GM21619 (cell line): ENCODE results near the gene CLEC14A.

Source experiments
- ATAC-seq: cut with Tn5 transposase; IDR thresholded peaks from one replicate; pipeline ENCODE4 v1.9.1; 2021; ENCODE audit not compliant: unreplicated experiment

CLEC14A gene

GRCh38 chr14:38255673-38256532 is at the start of gene CLEC14A:
CLEC14A (minus strand) TSS chr14:38256093; CDS start chr14:38256022, 71 bp downstream.
- no peak for ATAC-seq

- no peak for ATAC-seq
These were observed 47.1 kb upstream of the CLEC14A start for GRCh38 chr14:38302966-38303365.

- ATAC-seq = no peak
These were observed 46.1 kb upstream of the CLEC14A start for GRCh38 chr14:38302034-38302433.

- no peak for ATAC-seq
These were observed 41.8 kb upstream of the CLEC14A start for GRCh38 chr14:38297681-38298080.

DNA sequence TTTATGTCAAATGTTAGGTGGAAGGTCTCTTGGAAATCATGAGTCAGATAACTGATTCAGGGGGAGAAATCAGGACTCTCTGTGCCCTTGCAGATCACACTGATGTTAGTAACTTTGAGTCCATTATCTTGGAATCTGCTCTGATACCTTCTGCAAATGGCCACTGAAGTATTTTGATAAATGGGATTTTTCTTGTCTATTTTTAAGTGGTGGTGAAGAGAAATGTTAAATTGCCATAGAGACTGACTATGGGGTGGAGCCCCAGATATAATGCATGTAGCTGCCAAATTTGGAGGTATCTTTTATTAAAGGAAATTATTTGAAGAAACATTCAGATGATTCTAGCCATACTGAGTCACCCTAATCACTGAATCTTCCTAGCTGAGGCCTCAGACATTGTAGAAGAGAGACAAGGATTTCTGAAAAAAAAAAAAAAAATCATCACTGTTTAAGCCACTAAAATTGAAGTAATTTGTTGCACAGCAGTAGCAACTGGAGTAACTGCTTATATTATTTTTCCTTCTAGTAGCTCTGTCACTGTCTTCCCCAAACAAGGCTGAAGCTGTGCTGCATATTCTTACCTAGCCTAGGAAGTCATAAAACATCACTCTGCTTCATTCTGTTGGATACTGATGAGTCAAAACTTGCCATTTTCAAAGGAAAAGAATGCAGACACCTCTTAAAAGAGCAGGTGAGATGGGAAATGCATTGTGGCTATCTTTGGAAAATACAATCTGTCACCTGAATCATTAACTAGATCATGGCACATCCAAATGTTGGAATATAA is 36.0 kb upstream of the CLEC14A start:
- ATAC-seq = no peak

GRCh38 chr14:38290601-38291188 is 34.8 kb upstream of the CLEC14A start:
- ATAC-seq = no peak

DNA sequence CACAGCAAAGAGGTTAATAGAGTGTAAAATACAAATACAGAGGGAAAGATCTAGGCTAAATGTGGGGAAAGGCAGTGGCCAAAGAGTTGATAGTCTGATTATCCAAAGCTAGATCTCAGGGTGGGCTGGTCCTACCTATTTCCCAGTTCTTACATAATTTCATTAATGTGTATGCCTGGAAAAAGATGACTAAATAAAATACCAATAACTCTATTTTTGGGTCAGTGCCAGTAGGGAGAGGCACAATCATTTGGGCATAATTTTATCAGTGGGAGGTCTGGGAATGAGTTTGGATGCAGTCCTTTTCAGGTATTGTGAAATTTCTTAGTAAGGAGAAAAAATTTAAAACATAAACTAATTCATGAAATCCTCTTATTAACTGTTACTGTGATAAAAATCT is 30.6 kb upstream of the CLEC14A start:
- ATAC-seq = no peak

DNA sequence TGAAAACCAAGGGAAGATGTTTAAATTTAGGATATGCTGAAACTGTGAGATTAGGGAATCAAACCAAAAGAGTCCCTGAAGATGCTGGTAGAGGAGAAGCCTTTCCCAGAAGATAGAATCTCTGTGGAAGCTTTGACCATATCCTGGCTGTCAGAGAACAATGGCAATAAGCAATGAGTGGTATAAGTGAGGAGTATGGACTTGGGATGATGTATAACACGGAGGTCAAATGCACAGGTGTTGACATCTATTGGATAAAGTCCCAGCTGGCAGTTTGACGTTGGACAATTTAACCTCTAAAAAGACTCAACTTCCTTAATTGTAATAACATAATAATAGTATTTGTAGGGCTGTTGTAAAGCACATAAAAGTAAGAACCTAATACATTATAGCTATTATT is 30.1 kb upstream of the CLEC14A start:
- no peak for ATAC-seq

- no peak for ATAC-seq
These were observed 27.0 kb upstream of the CLEC14A start for GRCh38 chr14:38282936-38283335.

DNA sequence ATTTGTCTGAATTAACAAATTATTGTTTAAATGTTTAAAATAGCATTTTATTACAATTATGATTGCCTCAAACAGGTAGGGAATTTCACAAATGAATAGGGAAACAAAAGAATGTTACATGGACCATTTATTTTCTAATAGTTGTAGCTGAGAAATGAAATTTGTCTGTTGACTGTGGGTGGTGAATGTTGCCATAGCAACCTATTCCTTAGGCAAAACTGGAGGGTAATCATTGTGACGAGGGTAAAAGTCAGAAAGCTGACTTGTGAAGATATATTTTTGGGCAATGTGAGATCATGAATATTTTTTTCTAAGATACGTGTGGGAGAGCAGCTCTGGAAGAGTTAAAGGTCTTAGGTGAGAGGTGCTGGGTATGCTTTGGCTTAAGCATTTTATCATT is 24.2 kb upstream of the CLEC14A start:
- ATAC-seq = no peak

DNA sequence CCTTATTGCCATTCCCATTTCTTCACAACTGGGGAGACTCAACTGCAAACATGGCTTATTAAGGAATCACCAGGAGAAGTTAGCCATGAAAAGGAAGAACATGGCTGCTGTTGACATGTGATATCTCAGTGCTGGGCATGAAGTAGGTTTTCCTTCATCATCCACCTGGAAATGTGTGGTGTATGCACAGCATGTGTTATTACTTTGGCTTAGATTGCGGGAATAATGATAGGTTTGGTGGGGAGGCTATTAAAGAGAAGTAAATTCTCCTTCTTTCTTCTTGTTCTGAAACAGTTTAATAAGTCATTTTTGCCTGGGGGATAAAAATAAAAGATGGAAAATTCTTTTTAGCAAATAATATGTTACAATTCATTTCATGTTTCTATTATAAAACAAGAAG is 23.7 kb upstream of the CLEC14A start:
- ATAC-seq = no peak

DNA sequence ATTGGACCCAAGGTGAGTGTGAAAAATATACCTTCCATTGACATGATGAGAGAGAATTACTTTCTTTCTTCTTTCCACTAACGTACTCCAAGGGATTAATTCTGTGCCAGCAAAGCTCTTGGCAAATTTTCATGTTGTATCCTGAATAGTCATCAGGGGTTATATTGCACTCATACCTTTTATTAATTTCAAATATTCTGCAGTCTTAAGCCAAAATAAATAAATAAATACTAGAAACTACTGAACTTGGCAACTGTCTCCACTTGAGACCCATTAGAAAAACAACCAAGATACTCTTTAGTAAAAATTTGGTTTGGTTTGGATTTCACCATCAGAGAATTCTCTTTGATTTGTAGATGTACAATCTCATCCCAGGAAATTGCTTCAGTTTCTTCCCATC is 22.1 kb upstream of the CLEC14A start:
- ATAC-seq = no peak

- no peak for ATAC-seq
These were observed 7.0 kb upstream of the CLEC14A start for GRCh38 chr14:38262844-38263243.

DNA sequence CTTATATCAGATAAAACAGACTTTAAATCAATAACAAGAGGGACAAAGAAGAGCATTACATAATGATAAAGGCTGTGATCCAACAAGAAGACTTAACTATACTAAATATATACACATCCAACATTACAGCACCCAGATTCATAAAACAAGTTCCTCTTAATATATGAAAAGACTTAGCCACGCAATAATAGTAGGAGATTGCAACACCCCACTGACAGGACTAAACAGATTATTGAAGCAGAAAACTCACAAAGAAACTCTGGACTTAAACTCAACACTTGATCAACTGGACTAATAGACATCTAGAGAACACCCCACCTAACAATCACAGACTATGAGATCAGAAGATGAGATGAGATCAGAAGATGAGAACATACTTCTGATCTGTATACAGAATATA is 5.7 kb upstream of the CLEC14A start:
- ATAC-seq = no peak

GRCh38 chr14:38257507-38257906 is 1.6 kb upstream of the CLEC14A start:
- no peak for ATAC-seq

DNA sequence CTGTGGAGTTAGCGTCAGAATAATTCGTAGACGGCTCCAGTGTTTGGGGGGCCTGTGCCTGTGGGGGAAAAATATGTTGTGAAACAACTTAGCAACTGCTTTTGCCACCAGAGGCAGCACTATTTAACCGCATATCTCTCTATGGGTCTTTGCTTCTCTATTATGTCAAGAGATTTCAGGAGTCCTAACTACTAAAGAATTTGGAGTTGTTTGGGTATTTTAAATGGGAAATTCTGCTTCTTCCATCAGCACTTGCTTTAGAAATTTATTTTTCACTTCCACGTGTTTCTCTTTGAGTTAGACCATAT is 594 bp upstream of the CLEC14A start:
- no peak for ATAC-seq

DNA sequence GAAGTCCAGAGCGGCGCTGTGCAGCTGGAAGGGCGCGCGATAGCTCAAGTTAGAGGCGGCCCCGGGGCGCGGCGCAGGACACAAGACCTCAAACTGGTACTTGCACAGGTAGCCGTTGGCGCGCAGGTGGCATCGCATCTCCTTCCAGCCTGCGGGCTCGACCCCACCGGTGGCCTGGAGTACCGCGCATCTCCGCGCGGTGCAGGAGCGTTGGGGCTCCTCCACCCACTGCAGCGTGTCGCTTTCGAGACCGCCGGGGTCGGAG is 553 bp downstream of the CLEC14A start:
- ATAC-seq = no peak

DNA sequence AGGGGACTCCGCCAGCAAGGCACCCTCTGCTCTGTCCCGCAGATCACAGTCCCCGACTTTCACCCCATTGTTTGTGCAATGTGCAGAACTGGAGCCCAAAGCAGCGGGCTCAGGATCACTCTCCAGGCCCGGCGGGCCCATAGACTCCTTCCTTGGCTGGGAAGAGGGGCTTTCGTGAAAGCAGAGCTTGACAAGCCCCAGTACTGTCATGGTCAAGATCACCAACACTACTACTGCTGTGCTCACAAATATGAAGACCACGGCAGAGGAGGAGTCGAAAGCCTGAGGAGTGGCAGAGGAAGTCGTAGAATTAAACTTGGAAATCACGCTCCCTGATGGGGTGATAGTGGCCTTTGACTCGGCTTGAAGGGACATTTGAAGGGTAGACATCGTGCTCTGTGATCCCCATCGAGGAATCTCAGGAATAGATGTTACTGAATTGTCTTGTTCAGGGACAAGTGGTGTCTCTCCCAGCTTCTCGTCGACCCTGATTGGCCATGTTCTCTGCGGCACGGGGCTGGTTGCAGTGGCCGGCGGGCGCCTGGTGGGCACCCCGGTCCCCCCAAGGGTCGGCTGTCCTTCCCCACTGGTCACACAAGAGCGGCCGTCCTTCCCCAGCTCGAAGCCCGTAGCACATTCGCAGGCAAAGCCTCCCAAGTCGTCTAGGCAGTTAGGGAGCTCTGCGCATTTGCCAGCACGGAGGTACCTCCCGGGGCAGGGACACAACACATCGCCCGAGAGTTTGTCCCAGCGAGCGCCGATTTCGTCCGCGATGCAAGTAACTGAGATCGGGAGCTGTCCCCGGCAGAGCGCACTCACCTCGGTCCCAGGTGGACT is 1.1 kb downstream of the CLEC14A start:
- no peak for ATAC-seq

GRCh38 chr14:38253676-38254075 is 2.2 kb downstream of the CLEC14A start:
- ATAC-seq = no peak

DNA sequence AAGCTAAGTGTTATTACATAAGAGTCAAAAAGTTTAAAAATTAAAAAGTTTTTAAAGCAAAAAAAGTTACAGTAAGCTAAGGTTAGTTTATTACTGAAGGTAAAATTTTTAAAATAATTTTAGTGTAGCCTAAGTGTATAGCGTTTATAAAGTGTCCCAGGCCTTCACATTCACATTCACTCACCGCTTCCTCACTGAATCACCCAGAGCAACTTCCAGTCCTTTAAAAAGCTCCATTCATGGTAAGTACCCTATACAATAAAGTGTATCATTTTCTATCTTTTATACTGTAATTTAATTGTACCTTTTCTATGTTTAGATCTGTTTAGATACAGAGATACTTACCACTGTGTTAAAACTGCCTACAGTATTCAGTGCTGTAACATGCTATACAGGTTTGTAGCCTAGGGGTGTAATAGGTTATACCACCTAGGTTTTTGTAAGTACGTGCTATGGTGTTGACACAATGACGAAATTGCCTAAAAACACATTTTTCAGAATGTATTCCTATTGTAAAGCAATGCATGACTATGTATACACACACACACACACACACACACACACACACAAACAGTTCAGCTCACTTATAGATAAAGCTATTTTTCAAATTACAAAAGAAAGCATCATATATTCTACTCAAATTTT is 3.7 kb downstream of the CLEC14A start:
- ATAC-seq = no peak

GRCh38 chr14:38250331-38250730 is 5.6 kb downstream of the CLEC14A start:
- ATAC-seq = no peak
